ENCODE data around the gene BRI3BP. TPM values are rescaled to one million over a fixed set of nuclear protein-coding genes. Genes with fewer than 3 reads are reported as not detected.
"Not testable (repeated sequence)": the region's sequence is repeated elsewhere in the genome, so short reads cannot be mapped to it uniquely, and the experiment has no call there.

The BRI3BP gene
- total RNA-seq, 4 donors from 2014 or later = 3.8 to 11.1 (median 7.7) TPM

DNA sequence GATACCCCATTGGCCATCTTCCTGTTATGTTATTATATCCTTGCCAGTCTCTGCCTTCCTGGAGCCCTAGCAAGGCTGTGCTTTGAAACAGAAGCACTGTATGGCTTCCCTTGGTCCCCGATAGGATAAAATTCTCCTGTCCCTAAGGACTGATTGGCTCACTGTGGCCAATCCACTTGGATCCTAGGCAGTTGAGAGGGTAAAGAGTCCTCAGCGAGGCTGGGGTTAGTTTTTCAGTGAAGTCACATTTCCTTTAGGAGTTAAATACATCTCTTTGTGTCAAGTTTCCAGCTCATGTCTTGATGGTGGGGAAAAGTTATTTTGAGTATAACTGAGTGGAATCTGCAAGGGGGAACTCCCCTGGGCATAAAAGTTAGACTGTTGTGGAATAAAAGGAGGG lies 79.1 kb downstream of the BRI3BP start:
- WGBS, 2 donors = 85 to 86% methylated on average over 2 of the region's 2 CpGs
- no peak for DNase-seq
- Histone ChIP-seq H3K4me1 (no peaks in the 10 kb centered on the region), H3K27ac (no peak overlapping the region), H3K27me3 (no peaks in the 10 kb centered on the region), H3K9me3 (no peaks in the 10 kb centered on the region), H3K36me3 (peaks cover 11 to 13% of the 10 kb centered on the region in 2 donors), H3K4me3 (replicated peaks in 1 of 3) (no peak overlapping the region)
- intact Hi-C loops (cut with DNase I) = no loop called here
- TF ChIP-seq, protein P1, sequence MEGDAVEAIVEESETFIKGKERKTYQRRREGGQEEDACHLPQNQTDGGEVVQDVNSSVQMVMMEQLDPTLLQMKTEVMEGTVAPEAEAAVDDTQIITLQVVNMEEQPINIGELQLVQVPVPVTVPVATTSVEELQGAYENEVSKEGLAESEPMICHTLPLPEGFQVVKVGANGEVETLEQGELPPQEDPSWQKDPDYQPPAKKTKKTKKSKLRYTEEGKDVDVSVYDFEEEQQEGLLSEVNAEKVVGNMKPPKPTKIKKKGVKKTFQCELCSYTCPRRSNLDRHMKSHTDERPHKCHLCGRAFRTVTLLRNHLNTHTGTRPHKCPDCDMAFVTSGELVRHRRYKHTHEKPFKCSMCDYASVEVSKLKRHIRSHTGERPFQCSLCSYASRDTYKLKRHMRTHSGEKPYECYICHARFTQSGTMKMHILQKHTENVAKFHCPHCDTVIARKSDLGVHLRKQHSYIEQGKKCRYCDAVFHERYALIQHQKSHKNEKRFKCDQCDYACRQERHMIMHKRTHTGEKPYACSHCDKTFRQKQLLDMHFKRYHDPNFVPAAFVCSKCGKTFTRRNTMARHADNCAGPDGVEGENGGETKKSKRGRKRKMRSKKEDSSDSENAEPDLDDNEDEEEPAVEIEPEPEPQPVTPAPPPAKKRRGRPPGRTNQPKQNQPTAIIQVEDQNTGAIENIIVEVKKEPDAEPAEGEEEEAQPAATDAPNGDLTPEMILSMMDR (IDR thresholded peaks at IDR 0.05) = no peak
- no peak for TF ChIP-seq POLR2A (IDR thresholded peaks at IDR 0.05)

DNA sequence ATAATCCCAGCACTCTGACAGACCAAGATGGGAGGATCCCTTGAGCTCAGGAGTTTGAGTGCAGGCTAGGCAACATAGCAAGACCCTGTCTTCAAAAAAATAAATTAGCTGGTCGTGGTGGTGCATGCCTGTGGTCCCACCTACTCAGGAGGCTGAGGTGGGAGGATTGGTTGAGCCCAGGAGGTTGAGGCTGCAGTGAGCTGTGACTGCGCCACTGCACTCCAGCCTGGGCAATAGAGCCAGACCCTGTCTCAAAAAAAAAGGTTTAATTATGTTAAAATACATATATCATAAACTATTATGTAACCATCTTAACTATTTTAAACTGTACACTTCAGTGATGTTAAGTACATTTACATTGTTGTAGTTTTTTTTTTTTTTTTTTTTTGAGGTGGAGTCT lies 80.8 kb downstream of the BRI3BP start:
- H3K4me1 ChIP-seq; DNase-seq; H3K4me3 ChIP-seq (replicated peaks in 1 of 3); H3K9me3 ChIP-seq; H3K27me3 ChIP-seq; H3K27ac ChIP-seq; intact Hi-C loops (cut with DNase I): not testable (repeated sequence)
- WGBS, 2 donors = 93 to 100% methylated on average over 2 of the region's 2 CpGs
- H3K36me3 ChIP-seq = peaks cover 15 to 18% of the 10 kb centered on the region in 2 donors

- Histone ChIP-seq H3K36me3 (peaks cover 15 to 18% of the 10 kb centered on the region in 2 donors), H3K27me3 (no peaks in the 10 kb centered on the region)
- 95 to 96% methylated on average over 6 of the region's 6 CpGs for WGBS, 2 donors
These were observed 82.7 kb downstream of the BRI3BP start for GRCh38 chr12:125076103-125076502.

GRCh38 chr12:125079084-125079483 lies 85.6 kb downstream of the BRI3BP start:
- Histone ChIP-seq H3K27ac (no peak overlapping the region), H3K27me3 (no peaks in the 10 kb centered on the region), H3K4me1 (no peaks in the 10 kb centered on the region), H3K9me3 (no peaks in the 10 kb centered on the region), H3K36me3 (peaks cover 15 to 18% of the 10 kb centered on the region in 2 donors), H3K4me3 (replicated peaks in 1 of 3) (no peak overlapping the region)
- DNase-seq = no peak
- 90 to 95% methylated on average over 10 of the region's 10 CpGs for WGBS, 2 donors
- intact Hi-C loops (cut with DNase I) = no loop called here
- no peak for TF ChIP-seq POLR2A (IDR thresholded peaks at IDR 0.05)
- TF ChIP-seq, protein P1 (IDR thresholded peaks at IDR 0.05) = no peak

More at GRCh38 chr12:125076103-125076502, 82.7 kb downstream of the BRI3BP start:
- H3K4me1 ChIP-seq = no peaks in the 10 kb centered on the region
- TF ChIP-seq, protein P1 (IDR thresholded peaks at IDR 0.05) = no peak
- no peak for TF ChIP-seq POLR2A (IDR thresholded peaks at IDR 0.05)
- no peak overlapping the region for H3K4me3 ChIP-seq (replicated peaks in 1 of 3)
- H3K27ac ChIP-seq = no peak overlapping the region
- intact Hi-C loops (cut with DNase I) = no loop called here
- no peak for DNase-seq
- no peaks in the 10 kb centered on the region for H3K9me3 ChIP-seq

GRCh38 chr12:125079648-125080645 lies 86.5 kb downstream of the BRI3BP start:
- Histone ChIP-seq H3K27me3 (no peaks in the 10 kb centered on the region), H3K9me3 (no peaks in the 10 kb centered on the region), H3K4me3 (replicated peaks in 1 of 3) (no peak overlapping the region), H3K27ac (no peak overlapping the region), H3K36me3 (peaks cover 15 to 18% of the 10 kb centered on the region in 2 donors), H3K4me1 (no peaks in the 10 kb centered on the region)
- TF ChIP-seq, protein P1 (IDR thresholded peaks at IDR 0.05) = no peak
- 91 to 93% methylated on average over 15 of the region's 15 CpGs for WGBS, 2 donors
- intact Hi-C loops (cut with DNase I) = no loop called here
- DNase-seq = no peak

Small RNA genes within 50 kb of the gene (small RNA-seq; reads per million reads assigned to genes)
- not detected for gene AC122688.1

Other genes with a start within 250 kb of the BRI3BP start
- gene SCARB1, start 129.8 kb upstream of the BRI3BP start, total RNA-seq = 10 to 100 TPM; 10.9 to 16.0 (median 15.4) TPM
- 1,000 to 10,000 TPM in 2 of 4 donors, 100 to 1,000 TPM in 2; 907 to 1,424 (median 1,000) TPM for gene UBC, start 79.0 kb upstream of the BRI3BP start, total RNA-seq
- 10 to 100 TPM in 2 of 4 donors, 1 to 10 TPM in 2; 8.3 to 16.0 (median 10.1) TPM for gene DHX37, start 4.5 kb upstream of the BRI3BP start, total RNA-seq
- 10 to 100 TPM; 14.8 to 24.0 (median 20.1) TPM for gene AACS, start 71.8 kb downstream of the BRI3BP start, total RNA-seq
- gene TMEM132B, start 192.7 kb downstream of the BRI3BP start, total RNA-seq = 10 to 100 TPM in 1 of 4 donors, 1 to 10 TPM in 3; 4.4 to 10.1 (median 6.8) TPM

All from thyroid gland (tissue), 4 donors.